HG02885 (cell line): Measurements from ENCODE around the gene METTL25B.
A peak's percentile ranks its signal among the peaks of the same experiment; 100 is the strongest.

Source experiments
- ATAC-seq: cut with Tn5 transposase; IDR thresholded peaks from one replicate; pipeline ENCODE4 v1.9.1; 2021; ENCODE audit warnings: mild to moderate bottlenecking; ENCODE audit not compliant: unreplicated experiment, poor library complexity

Gene METTL25B

DNA sequence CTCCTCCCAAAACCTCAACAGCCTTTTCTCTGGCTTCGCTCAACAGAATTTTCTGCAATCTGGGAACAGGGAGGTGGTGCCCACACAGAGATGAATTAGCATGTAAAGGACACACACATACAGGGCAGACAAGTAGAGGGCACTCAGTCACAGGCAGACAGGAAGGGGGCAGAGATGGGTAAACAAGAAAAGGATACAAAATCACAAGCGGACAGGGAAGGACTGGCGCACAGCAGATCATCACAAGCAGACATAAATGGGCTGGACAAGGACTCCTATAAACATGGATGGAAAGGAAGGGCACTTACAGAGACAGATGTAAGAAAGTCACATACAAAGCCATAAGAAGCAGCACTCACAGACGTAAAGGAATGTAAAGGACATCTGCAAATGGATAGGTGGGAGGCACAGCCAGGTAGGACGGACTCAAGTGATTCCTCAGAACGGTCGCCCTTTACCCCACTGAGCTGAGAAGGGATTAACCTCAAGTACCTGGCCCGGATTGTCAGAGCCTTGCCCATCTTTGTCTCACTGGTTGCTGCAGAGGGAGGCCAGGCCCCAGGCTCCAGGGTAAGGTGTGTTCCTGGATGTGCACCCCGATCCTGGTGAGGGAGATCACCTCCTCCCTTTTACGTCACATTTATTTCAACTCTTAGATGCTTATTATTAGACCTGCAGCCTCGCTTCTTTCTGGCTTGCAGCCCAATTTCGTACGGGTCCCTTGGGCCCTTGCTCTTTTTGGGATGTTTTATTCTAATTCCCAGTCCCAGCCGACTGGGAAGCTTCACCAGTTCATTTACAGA, 38.2 kb downstream of the METTL25B start:
- peak; percentile 3 for ATAC-seq

DNA sequence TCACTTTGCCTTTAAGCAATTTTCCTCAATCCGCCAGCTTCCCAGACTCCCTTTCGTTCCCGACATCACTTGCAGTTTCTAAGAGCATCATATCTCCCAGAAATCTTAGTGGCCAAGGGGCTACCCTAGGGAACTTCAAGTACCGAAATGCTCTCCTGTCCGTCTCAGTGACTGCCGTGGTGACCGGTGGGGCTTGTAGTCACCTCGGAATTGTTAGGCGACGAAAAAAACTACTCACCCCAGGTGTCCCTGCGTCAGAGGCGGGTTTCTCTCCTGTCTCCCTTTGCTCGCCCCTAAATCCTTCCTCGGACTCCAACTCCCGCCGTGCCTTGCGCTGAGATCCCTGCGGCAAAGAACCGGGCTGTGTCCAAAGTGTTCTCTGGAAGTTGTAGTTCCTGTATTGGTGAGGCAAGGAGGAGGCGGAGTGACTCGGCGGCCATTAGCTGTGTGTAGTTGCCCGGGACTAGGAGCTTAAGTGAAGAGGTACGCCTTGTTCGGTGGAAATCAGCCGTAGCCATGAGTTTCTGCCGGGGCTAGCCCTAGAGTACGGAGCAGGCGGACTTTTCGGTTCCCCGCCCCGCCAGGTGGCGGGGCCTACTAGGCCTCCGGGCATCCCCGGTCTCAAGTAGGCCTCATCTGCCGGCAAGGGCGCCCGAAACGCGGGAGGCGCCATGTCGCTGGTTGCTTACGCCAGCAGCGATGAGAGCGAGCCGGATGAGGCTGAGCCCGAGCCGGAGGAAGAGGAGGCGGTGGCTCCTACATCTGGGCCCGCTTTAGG, 39.0 kb downstream of the METTL25B start, which contains the start of gene PRCC:
Gene PRCC, plus strand, starts transcription at position 435 of the 778 bp plus-strand sequence. Its CDS starts 237 bp downstream, at position 672.
- peak; percentile 92 for ATAC-seq

DNA sequence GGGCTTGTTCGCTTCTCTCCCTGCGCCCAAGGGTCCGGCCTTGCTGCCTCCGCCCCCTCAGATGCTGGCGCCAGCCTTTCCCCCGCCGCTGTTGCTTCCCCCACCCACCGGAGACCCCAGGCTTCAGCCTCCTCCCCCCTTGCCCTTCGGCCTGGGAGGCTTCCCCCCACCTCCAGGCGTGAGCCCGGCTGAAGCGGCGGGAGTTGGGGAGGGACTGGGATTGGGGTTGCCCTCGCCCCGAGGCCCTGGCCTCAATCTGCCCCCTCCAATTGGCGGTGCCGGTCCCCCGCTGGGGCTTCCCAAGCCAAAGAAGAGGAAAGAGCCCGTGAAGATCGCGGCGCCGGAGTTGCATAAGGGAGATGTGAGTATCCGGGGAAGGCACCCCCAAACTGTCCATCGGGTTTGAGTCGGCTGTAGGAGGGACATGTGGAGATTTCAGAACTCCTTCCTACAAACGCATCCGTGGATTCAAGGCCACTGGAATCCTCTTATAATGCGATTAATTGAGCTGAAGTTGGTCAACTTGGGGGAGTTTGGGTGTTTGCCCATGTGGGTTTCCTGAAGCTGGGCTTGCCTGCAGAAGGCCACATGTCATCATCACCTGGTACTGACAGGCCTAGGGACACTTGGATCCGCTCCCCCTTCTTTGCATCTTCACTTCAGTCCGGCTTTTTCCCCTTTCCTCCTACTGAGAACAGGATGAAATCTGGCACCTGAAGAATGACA, 39.8 kb downstream of the METTL25B start:
- peak; percentile 14 for ATAC-seq

DNA sequence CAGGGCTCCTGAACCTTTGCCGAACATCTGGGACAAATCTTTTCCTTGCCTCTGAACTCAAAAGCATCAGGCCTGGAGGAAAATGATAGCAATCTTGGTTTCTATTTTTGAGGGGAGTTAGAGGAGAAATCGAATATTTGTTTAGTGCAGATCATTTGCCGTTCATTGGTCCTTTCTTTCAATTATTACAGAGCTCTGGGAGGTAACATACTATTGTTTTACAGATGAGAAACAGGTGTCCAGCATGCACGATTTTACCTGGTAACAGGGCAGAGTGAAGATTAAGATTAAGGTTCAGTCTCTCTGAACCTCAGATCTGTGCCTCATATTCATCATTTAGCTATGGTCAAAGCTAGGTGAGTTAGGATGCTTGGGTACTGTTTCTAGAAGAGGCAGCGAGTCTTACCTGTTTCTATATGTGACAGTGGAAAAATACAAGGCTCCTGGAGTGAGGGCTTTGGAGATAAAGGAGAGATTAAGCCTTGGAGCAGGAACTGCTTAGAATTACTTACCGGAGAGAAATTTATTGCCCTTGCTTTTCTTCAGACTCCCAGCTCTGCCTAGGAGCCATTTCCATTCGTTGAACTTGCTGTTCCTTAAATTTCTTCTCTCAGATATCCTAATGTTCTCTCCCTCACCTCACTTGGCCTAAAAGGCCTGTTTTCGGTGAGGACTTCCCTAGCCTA, 40.5 kb downstream of the METTL25B start:
- ATAC-seq, result no peak

DNA sequence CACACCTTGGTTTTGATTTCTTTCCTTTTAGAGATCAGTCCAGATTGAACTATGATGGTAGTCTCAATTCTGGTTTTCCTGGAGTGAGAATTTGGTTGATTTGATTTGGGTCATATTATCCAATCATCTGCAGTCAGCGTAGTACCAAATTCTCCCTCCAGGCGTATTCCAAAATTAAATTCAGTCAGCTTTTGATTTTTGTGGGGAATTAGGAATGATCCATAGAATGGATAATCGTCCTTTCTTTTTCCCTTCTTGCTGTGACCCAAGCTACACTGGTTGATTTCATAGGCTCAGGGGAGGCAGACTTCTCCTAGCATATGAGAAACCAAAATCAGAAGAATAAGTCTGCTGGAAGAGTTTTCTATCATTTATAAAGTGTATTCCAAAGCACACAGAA, 44.0 kb downstream of the METTL25B start:
- no peak for ATAC-seq

DNA sequence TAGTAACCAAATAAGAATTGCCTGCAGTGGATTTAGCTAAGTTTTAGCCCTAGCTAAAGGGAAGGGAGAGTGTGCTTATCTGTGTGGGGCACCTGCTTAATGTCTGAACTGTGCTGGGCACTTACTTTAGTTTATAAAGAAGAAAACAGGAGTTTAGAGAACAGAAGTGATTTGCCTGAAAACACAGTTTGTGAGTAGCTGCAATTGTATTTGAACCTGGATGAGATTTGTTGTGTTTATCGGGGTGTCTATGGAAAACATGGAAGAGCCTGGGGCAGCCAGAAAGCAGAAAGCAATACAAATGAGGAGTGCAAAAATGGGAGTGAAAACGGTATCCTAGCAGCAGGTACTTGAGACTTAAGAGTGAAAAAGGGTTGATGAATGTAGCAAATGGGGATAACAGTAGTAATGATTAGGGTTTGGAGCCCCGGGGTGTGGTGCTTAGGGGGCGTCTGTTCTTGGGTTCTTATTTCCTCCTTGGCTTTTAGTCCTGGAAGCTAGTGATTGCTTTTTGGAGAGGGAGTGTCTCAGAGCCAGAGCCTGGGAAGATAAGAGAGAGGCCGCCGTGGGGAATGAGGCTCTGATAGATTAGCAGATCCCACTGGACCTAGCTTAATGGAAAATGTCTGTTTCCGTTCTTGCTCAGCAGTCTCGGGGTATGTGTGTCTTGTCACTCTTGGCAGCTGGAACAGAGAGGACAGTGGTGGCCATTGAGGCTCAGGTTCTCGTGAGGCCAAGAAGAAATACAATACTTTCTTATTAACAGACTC, 44.6 kb downstream of the METTL25B start:
- ATAC-seq, result no peak

DNA sequence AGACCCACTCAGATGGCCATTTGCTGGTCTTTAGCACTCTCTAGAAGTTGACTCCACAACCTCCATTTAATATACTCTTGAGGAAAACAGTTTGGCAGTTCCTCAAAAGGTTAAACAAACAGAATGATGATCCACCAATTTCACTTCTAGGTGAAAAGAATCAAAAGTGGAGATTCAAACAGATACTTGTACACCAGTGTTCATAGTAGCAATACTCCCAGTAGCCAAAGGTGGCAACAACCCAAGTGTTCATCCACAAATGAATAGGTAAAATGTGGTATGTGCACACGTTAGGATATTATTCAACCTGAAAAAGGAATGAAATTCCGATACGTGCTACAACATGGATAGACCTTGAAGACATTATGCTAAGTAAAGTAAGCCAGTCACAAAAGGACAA, 45.3 kb downstream of the METTL25B start:
- ATAC-seq, result no peak

DNA sequence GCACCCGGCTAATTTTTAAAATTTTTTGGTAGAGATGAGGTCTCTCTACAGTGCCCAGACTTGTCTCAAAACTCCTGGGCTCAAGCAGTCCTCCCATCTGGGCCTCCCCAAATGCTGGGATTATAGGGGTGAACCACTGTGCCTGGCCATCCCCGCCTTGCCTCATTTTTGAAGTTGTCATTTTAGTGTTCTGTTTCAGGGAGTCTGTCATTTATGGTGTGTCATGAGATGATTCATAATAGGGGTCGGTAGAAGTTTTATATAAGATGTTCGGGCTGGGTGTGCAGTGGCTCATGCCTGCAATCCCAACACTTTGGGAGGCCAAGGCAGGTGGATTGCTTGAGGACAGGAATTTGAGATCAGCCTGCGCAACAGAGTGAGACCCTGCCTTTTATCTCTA, 47.5 kb downstream of the METTL25B start:
- no peak for ATAC-seq

DNA sequence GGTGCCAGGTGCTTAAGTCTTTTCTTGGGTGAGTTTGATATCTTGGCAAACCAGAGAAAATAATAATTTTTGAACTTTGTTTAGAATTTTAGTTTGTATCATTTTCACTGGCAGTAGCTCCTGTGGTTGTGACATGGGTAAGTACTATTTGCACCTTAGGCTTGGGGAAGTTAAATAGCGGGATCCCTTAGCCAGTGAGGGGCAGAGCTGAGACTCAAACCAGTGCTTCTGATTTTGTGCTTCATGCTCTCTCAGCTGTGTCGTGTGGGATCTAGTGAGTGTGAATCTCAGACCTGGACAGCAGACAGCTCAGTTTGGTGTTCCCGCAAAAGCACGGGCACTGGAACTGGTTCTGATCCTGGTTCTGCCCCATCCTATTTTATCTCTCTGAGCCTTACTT, 48.7 kb downstream of the METTL25B start:
- no peak for ATAC-seq

DNA sequence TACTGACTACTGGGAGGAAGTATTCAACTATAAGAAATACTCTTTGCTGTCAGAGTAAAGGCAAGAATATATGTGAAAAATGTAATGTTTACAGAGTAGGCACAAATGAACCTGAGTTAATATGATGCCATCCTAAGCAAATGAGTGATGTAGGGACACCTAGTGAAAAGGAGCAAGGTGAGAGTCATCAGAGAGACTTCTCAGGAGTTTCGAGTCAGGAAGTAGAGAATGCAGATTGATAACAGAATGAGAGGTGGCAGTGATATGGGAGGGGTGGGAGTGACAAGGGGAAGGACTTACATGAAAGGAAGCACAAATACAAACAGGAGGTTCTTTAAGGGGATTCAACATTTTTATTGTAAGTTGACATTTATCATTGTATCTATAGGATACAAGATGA, 49.3 kb downstream of the METTL25B start:
- ATAC-seq, result no peak

DNA sequence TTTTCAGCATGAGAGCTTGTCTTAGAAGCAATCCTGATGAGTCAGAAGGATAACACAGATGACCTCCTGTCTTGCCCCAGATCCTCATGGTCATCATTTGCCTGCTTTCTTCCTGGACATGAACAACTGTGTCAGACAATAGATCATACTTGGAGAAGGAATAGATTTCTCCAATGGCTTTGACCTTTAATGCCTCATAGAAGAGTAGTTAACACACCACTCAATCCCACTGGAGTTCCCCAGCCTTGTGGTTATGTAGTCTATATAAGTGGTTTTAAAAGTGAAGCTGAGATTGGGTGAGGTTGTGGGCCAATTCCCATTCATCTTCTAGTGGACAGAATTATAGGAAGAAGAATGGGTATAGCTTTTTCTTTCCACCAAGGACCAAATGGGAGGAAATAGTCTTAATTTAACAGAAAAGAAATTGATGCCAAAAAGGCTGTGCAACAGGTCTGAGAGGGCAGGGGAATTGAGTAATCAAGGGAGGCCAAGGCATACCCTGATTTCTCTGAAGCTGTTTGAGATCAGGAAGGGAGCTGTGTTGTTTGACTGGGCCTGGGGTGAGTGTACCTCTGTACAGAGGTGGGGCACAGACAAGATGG, 53.4 kb downstream of the METTL25B start:
- no peak for ATAC-seq

DNA sequence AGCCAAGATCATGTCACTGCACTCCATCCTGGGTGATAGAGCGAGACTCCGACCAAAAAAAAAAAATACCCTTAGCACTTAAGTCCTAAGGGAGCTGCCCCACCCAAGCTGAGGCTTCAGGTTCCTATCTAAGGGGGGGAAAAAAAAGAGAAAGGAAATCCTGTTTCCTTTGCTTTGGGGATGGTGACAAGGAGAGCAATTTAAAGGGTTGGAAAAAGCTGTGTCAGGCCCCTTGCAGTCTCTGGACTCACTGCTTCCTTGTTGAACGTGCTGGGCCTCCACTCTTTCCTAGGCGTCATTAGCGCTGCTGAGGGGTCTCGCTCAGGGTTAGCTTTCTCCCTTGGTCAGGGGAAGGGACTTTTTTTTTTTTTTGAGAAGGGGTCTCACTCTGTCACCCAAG, 57.2 kb downstream of the METTL25B start:
- no peak for ATAC-seq
